ENCODE results near the gene ZDHHC9.
A peak's percentile ranks its signal among the peaks of the same experiment; 100 is the strongest.
"Not testable (repeated sequence)": the region's sequence is repeated elsewhere in the genome, so short reads cannot be mapped to it uniquely, and the experiment has no call there.

The ZDHHC9 gene

GRCh38 chrX:129843459-129844306 is at the start of gene ZDHHC9:
Gene ZDHHC9, minus strand, starts transcription at chrX:129843886. Its CDS starts 1,941 bp downstream, at chrX:129841945.
- peak; percentile 49 to 64 for DNase-seq (ENCODE audit: low read depth in 2 of 2, low spot score in 1 of 2)

DNA sequence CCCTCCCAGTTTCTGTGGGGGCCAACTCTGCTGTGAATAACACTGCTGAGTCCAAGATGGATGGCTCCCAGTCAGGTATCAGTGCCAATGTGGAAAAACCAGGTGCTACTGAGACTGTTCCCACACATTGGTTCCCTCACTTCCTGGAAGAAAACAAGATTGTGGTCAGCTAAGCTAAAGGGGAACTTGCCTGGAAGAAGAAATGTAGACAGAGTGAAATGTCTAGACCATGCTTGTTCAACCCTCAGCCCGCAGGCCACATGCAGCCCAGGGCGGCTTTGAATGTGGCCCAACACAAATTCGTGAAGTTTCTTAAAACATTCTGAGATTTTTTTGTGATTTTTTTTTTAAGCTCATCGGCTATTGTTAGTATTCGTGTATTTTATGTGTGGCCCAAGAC is 33.7 kb upstream of the ZDHHC9 start:
- no peak for DNase-seq (ENCODE audit: low read depth in 2 of 2, low spot score in 1 of 2)

DNA sequence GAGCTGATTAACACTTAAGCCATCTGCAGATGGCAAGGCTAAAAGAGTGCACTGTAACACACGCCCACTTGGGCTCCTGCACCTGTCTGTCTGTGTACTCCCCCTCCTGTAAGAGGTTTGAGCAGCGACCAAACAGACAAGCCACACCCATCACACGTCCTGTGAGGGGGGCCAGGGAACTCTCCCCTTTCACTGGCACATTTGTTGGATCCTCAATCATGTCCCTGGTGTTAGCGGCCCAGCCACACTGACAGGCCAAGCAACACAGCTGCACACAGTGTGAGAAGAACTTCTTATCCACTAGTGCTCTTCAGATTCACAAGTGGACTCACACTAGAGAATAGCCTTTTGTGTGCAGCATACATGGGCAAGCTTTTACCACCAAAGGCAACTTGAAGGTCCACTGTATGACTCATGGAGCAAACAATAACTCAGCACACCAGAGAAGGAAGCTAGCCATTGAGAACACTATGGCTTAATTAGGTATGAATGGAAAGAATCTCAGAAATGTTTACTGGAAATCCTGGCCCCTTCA is 33.2 kb upstream of the ZDHHC9 start:
- DNase-seq (ENCODE audit: low read depth in 2 of 2, low spot score in 1 of 2), result no peak

- DNase-seq (ENCODE audit: low read depth in 2 of 2, low spot score in 1 of 2), result no peak
Observed at GRCh38 chrX:129875669-129876068, 32.0 kb upstream of the ZDHHC9 start.

- DNase-seq (ENCODE audit: low read depth in 2 of 2, low spot score in 1 of 2), result no peak
Observed at GRCh38 chrX:129872524-129872923, 28.8 kb upstream of the ZDHHC9 start.

- not testable (repeated sequence) for DNase-seq (ENCODE audit: low read depth in 2 of 2, low spot score in 1 of 2)
Observed at GRCh38 chrX:129866321-129866720, 22.6 kb upstream of the ZDHHC9 start.

DNA sequence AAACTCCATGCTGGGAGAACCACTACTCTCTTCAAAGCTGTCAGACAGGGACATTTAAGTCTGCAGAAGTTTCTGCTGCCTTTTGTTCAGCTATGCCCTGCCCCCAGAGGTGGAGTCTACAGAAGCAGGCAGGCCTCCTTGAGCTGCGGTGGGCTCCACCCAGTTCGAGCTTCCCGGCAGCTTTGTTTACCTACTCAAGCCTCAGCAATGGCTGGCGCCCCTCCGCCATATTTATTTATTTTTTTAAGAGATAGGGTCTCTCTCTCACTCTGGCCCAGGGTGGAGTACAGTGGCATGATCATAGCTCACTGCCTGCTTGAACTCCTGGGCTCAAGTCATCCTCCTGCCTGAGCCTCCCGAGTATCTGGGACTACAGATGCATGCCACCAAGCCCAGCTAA is 15.4 kb upstream of the ZDHHC9 start:
- DNase-seq (ENCODE audit: low read depth in 2 of 2, low spot score in 1 of 2), result not testable (repeated sequence)

GRCh38 chrX:129851825-129852224 is 8.1 kb upstream of the ZDHHC9 start:
- DNase-seq (ENCODE audit: low read depth in 2 of 2, low spot score in 1 of 2), result not testable (repeated sequence)

DNA sequence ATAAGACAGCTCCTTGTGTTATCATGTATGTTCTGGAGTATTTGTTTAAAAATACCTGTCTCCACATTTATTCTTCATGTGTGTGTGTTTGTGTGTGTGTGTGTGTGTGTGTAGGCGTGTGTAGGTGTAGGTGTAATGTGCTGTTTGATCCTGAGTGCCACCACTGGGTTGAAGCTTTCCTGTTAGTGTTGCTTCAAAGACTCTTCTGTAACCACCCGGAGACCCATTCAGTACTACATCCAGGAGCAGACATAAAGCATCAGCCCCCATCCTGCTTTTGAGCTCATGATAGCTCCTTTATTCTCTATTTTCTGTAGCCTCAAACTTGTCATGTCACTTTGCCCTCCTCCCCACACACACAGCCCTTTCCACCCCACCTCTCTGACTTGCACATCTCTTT is 3.0 kb upstream of the ZDHHC9 start:
- DNase-seq (ENCODE audit: low read depth in 2 of 2, low spot score in 1 of 2), result no peak

DNA sequence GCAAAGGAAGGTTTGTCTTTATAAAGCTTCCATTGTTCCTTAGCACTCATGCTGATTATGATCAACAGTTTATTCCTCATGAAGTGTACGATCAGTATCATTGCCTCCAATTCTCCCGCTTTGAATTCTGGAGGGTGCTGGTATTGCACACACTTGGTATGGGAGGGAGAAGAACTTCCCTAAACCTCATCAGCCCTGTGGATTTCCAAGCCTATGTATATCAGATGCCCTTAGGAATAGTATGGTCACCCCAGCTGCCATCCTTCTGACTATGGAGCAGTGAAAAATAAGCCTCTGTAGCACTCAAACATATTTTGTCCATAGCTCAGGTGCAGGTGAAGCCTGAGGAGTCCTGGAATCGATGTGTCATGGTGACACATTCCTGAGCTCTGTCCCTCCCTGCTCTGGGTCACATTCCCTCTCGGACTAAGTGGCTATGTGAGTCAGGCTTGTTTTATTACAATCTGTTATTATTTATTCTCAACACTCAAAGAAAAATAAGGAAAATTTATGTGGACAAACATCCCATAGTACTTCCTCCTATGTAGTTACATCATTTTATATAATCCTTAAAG is 2.0 kb upstream of the ZDHHC9 start:
- DNase-seq (ENCODE audit: low read depth in 2 of 2, low spot score in 1 of 2), result no peak

- DNase-seq (ENCODE audit: low read depth in 2 of 2, low spot score in 1 of 2), result no peak
Observed at GRCh38 chrX:129843209-129843458, 552 bp downstream of the ZDHHC9 start.

- DNase-seq (ENCODE audit: low read depth in 2 of 2, low spot score in 1 of 2), result no peak
Observed at GRCh38 chrX:129842510-129843208, 1.0 kb downstream of the ZDHHC9 start.

- no peak for DNase-seq (ENCODE audit: low read depth in 2 of 2, low spot score in 1 of 2)
Observed at GRCh38 chrX:129840344-129840743, 3.3 kb downstream of the ZDHHC9 start.

- DNase-seq (ENCODE audit: low read depth in 2 of 2, low spot score in 1 of 2), result no peak
Observed at GRCh38 chrX:129836827-129837226, 6.9 kb downstream of the ZDHHC9 start.

DNA sequence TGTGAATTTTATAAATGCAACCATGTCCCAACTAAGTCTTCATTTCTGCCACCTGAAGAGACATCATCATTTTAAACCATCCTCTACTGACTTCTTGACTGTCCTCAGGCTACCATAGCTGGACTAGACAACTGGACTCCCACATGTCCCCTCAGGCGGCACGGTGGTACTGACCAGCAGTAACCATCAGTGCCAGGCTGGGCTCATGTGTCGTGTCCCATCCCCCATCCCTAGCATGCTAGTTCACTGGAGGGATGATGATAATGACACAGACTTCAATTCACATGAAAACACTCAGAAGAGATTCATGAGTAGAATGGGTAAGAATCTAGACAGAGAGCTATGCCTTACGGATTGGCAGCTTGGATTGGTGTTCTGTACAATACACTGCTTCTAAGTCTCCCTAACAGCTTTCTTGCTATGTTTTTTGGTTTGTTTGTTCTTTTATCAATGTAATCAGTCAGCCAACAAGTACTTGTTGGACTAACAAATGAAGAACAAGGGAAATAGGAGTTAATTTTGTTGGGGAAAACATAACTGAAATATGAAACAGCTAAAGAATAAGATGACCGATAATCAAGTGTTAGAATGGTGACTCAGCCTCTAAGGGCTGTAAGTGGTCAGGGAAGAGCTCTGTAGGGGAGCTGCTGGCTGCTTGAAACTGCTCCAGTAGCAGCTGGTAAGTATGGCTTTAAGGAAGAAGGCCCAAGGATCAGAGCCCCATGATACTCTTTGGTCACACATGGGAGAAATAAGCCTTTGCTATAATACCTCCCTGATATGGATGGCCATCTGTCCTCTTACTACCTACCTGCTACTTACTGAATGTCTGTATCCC is 10.3 kb downstream of the ZDHHC9 start:
- DNase-seq (ENCODE audit: low read depth in 2 of 2, low spot score in 1 of 2), result no peak

- DNase-seq (ENCODE audit: low read depth in 2 of 2, low spot score in 1 of 2), result no peak
Observed at GRCh38 chrX:129831091-129831885, 12.4 kb downstream of the ZDHHC9 start.

DNA sequence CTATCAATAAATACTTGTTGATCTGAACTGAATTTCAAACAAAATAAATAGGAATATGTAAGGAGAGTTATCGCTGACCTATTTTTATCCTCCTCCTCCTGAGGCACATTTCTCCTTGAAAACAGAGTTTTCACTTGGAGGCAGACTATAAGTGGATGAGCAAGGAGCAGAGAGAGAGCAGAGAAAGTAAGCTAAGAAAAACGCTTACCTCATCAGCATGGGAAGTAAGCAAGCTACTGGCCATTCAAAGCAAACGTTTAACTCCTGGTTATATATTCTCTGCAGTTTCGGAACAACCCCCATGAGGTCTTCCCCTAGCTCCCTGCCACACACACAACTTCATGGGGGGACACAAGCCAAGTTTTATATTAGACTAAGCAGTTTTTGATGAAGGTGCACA is 13.2 kb downstream of the ZDHHC9 start:
- DNase-seq (ENCODE audit: low read depth in 2 of 2, low spot score in 1 of 2), result no peak

GRCh38 chrX:129825746-129826505 is 17.8 kb downstream of the ZDHHC9 start:
- no peak for DNase-seq (ENCODE audit: low read depth in 2 of 2, low spot score in 1 of 2)

DNA sequence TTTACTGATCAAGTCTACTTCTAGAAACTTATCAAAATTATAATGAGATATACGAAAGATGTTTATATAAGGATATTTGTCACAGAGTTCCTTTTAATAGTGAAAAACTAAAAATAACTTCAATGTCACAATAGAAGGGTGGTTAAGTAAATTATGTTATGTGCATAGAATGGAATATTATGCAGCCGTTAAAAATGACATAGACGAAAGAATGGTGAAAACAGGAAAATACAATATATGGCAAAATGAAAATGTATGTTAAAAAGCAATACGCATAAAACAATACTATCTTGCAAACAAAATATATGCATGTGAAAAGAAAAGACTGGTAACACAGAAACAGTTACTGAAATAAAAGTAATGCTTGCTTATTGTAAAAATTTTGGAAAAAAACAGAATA is 19.1 kb downstream of the ZDHHC9 start:
- DNase-seq (ENCODE audit: low read depth in 2 of 2, low spot score in 1 of 2), result no peak

- DNase-seq (ENCODE audit: low read depth in 2 of 2, low spot score in 1 of 2), result no peak
Observed at GRCh38 chrX:129823522-129823921, 20.2 kb downstream of the ZDHHC9 start.
